HG03439 (cell line): Measurements from ENCODE around the gene NSG2.
"Not testable (repeated sequence)": the region's sequence is repeated elsewhere in the genome, so short reads cannot be mapped to it uniquely, and the experiment has no call there.

ENCODE experiments used
- ATAC-seq: cut with Tn5 transposase; IDR thresholded peaks from one replicate; pipeline ENCODE4 v1.9.1; 2021; ENCODE audit warnings: mild to moderate bottlenecking, moderate library complexity; ENCODE audit not compliant: unreplicated experiment

The NSG2 gene

GRCh38 chr5:174098694-174099093 is 53.2 kb downstream of the NSG2 start:
- ATAC-seq = no peak

GRCh38 chr5:174100490-174100889 is 55.0 kb downstream of the NSG2 start:
- ATAC-seq = no peak

- ATAC-seq = no peak
These were observed 55.8 kb downstream of the NSG2 start for GRCh38 chr5:174101195-174101730.

GRCh38 chr5:174102574-174102973 is 57.1 kb downstream of the NSG2 start:
- ATAC-seq = not testable (repeated sequence)

GRCh38 chr5:174106997-174107655 is 61.6 kb downstream of the NSG2 start:
- ATAC-seq = no peak

GRCh38 chr5:174108745-174109144 is 63.2 kb downstream of the NSG2 start:
- ATAC-seq = no peak

GRCh38 chr5:174109698-174110260 is 64.3 kb downstream of the NSG2 start:
- no peak for ATAC-seq

GRCh38 chr5:174110310-174110709 is 64.8 kb downstream of the NSG2 start:
- ATAC-seq = no peak

- ATAC-seq = no peak
These were observed 65.9 kb downstream of the NSG2 start for GRCh38 chr5:174111287-174111973.

- ATAC-seq = no peak
These were observed 69.7 kb downstream of the NSG2 start for GRCh38 chr5:174115226-174115625.

- no peak for ATAC-seq
These were observed 73.4 kb downstream of the NSG2 start for GRCh38 chr5:174118823-174119467.

GRCh38 chr5:174119468-174119881 is 74.0 kb downstream of the NSG2 start:
- ATAC-seq = no peak

- no peak for ATAC-seq
These were observed 75.0 kb downstream of the NSG2 start for GRCh38 chr5:174120401-174121005.

GRCh38 chr5:174134545-174134944 is 89.0 kb downstream of the NSG2 start:
- ATAC-seq = no peak

- ATAC-seq = no peak
These were observed 94.1 kb downstream of the NSG2 start for GRCh38 chr5:174139623-174140022.

GRCh38 chr5:174140452-174141020 is 95.0 kb downstream of the NSG2 start:
- ATAC-seq = no peak

- no peak for ATAC-seq
These were observed 95.9 kb downstream of the NSG2 start for GRCh38 chr5:174141398-174141797.

- no peak for ATAC-seq
These were observed 99.6 kb downstream of the NSG2 start for GRCh38 chr5:174145091-174145490.

GRCh38 chr5:174145821-174146220 is 100.3 kb downstream of the NSG2 start:
- ATAC-seq = no peak

GRCh38 chr5:174146556-174146955 is 101.0 kb downstream of the NSG2 start:
- ATAC-seq = no peak

GRCh38 chr5:174147012-174147411 is 101.5 kb downstream of the NSG2 start:
- ATAC-seq = not testable (repeated sequence)
